Testis (tissue), 3 donors: ENCODE results near the gene P2RY11. TPM values are rescaled to one million over a fixed set of nuclear protein-coding genes. Genes with fewer than 3 reads are reported as not detected.

Source experiments
- DNase-seq: peaks from one replicate; pipeline ENCODE4 v3.0.0-alpha.2; 2019
- H3K27ac ChIP-seq, 2 donors: fragments of 200-600 bp; sonication (generic); one replicate each; pipeline ENCODE4 v1.5.1; 2019
- H3K27me3 ChIP-seq: fragments of 200-600 bp; sonication (generic); one replicate; pipeline ENCODE4 v1.5.1; 2019
- H3K36me3 ChIP-seq: fragments of 200-600 bp; sonication (generic); one replicate; pipeline ENCODE4 v1.5.1; 2017; ENCODE audit warnings: low read depth; ENCODE audit errors: missing control alignments
- H3K4me1 ChIP-seq: fragments of 200-600 bp; sonication (generic); one replicate; pipeline ENCODE4 v1.5.1; 2019
- H3K4me3 ChIP-seq, 2 donors: fragments of 200-600 bp; sonication (generic); one replicate each; pipeline ENCODE4 v1.5.1; 2017 to 2019
- H3K9me3 ChIP-seq: fragments of 200-600 bp; sonication (generic); one replicate; pipeline ENCODE4 v1.5.1; 2017
- CTCF ChIP-seq, 3 experiments: fragments of 450-650 bp in 2 of 3; fragments of 200-600 bp in 1 of 3; sonication (generic) in 1 of 3; IDR thresholded peaks; one replicate each; pipeline ENCODE4 v1.5.1; 2016 to 2019; ENCODE audit warnings: antibody characterized with exemption in 3 of 3, mild to moderate bottlenecking in 2 of 3, moderate library complexity in 1 of 3
- POLR2A ChIP-seq: fragments of 450-650 bp; IDR thresholded peaks from one replicate; pipeline ENCODE4 v1.6.1; 2017; ENCODE audit warnings: antibody characterized with exemption, mild to moderate bottlenecking, moderate library complexity
- WGBS, 2 donors: methylation state at CpG; one replicate each; pipeline ENCODE4 v1.1.5; 2018; 5-methylcytosine and 5-hydroxymethylcytosine counted together
- intact Hi-C: fragments of 100-400 bp; cut with DNase I; formaldehyde crosslinking; loops from one replicate; pipeline ENCODE4 v1.15.1; 2023; ENCODE audit warnings: low total_unique reads
- polyA plus RNA-seq: library from polyadenylated mRNA; stranded (reverse); fragments of 350-450 nt; fragmentation: Illumina TruSeq; extraction: RNeasy Lipid Tissue Mini Kit (QIAGEN cat#74804); gene quantifications from one replicate; pipeline ENCODE4 v1.2.3, GENCODE V29; 2014; ENCODE audit warnings: low read depth, low replicate concordance; ENCODE audit not compliant: insufficient read depth
- total RNA-seq, 2 donors: library from RNA; depleted of rRNA; stranded (reverse); fragments of >200 nt; gene quantifications; one replicate each; pipeline ENCODE4 v1.2.3, GENCODE V29; 2016

P2RY11 gene
- total and polyA plus RNA-seq, 3 donors from 2014 or later: 16.3 to 27.8 (median 25.0) TPM

- no peak for DNase-seq
- intact Hi-C loops: no loop called here
- Histone ChIP-seq H3K27me3 (no peaks in the 10 kb centered on the region), H3K4me3 (no peak overlapping the region), H3K36me3 (no peaks in the 10 kb centered on the region), H3K9me3 (no peaks in the 10 kb centered on the region), H3K27ac (no peak overlapping the region), H3K4me1 (no peaks in the 10 kb centered on the region)
- WGBS, 2 donors: 89 to 95% methylated on average over 7 of the region's 7 CpGs
- TF ChIP-seq POLR2A: no peak
- TF ChIP-seq CTCF (IDR thresholded peaks at IDR 0.05): no peak
These were observed 21.4 kb downstream of the P2RY11 start for GRCh38 chr19:10132905-10133304.

- 86 to 92% methylated on average over 9 to 11 of the region's 11 CpGs for WGBS, 2 donors
- Histone ChIP-seq H3K4me3 (no peak overlapping the region), H3K27ac (no peak overlapping the region), H3K9me3 (no peaks in the 10 kb centered on the region), H3K36me3 (no peaks in the 10 kb centered on the region), H3K27me3 (no peaks in the 10 kb centered on the region), H3K4me1 (no peaks in the 10 kb centered on the region)
- TF ChIP-seq CTCF (IDR thresholded peaks at IDR 0.05) (no peak), POLR2A (no peak)
- no peak for DNase-seq
- intact Hi-C loops: no loop called here
These were observed 22.1 kb downstream of the P2RY11 start for GRCh38 chr19:10133596-10133995.

GRCh38 chr19:10134040-10134439 is 22.5 kb downstream of the P2RY11 start:
- intact Hi-C loops: no loop called here
- Histone ChIP-seq H3K27me3 (no peaks in the 10 kb centered on the region), H3K27ac (no peak overlapping the region), H3K9me3 (no peaks in the 10 kb centered on the region), H3K4me3 (no peak overlapping the region), H3K36me3 (no peaks in the 10 kb centered on the region), H3K4me1 (no peaks in the 10 kb centered on the region)
- no peak for DNase-seq
- TF ChIP-seq CTCF (IDR thresholded peaks at IDR 0.05) (no peak), POLR2A (no peak)
- WGBS, 2 donors: 94 to 95% methylated on average over 3 to 9 of the region's 9 CpGs

DNA sequence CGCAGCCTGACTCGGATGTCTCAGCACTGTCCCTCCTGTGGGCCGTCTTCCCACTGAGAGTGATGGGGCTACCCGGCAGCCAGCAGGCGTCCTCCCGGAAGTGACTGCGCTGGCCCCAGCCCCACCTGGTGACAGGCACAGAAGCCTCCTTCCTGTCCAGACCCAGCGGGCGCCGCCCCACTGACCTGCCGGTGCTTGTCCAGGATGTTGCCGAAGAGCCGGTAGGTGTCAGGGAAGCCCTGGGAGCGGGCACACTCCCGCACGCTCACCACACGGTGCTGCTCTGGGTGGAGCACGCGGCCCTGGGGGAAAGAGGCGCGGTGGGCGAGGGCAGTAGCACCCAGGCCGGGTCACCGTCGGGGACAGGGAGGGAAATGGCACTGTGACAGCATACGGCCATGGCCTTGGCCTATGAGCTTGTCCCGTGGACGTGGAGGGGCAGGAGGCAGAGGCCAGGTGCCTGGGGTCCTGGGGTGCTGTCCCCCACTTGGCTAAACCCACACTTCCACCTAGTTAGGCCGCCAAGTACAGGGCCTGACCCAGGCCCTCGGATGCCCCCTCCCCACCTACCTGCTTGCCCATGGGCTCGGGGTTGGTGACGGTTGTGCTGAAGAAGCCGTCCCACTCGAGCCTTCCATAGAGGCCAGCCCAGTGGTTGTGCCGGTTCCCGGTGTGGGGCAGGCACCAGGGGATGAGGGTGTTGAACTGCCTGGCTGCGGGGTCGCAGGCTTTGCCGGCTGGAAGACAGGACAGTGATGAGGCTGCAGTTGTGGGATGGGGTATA is 24.2 kb downstream of the P2RY11 start:
- Histone ChIP-seq H3K9me3 (no peaks in the 10 kb centered on the region), H3K27ac (no peak overlapping the region), H3K36me3 (no peaks in the 10 kb centered on the region), H3K4me1 (no peaks in the 10 kb centered on the region), H3K27me3 (no peaks in the 10 kb centered on the region), H3K4me3 (no peak overlapping the region)
- intact Hi-C loops: no loop called here
- no peak for TF ChIP-seq POLR2A
- no peak for TF ChIP-seq CTCF (IDR thresholded peaks at IDR 0.05)
- 91 to 96% methylated on average over 14 to 38 of the region's 39 CpGs for WGBS, 2 donors
- DNase-seq: no peak

GRCh38 chr19:10136936-10137335 is 25.4 kb downstream of the P2RY11 start:
- Histone ChIP-seq H3K9me3 (no peaks in the 10 kb centered on the region), H3K4me3 (no peak overlapping the region), H3K4me1 (no peaks in the 10 kb centered on the region), H3K36me3 (no peaks in the 10 kb centered on the region), H3K27me3 (no peaks in the 10 kb centered on the region), H3K27ac (no peak overlapping the region)
- TF ChIP-seq CTCF (IDR thresholded peaks at IDR 0.05): no peak
- no peak for TF ChIP-seq POLR2A
- DNase-seq: no peak
- intact Hi-C loops: no loop called here
- WGBS, 2 donors: 80 to 98% methylated on average over 1 to 13 of the region's 14 CpGs
